Transverse colon (tissue), 4 donors: ENCODE measurements around the gene WDR75.

Experiments used
- CTCF ChIP-seq, 5 experiments: fragments of 200-600 bp in 3 of 5; fragments of 450-650 bp in 2 of 5; sonication (generic) in 3 of 5; IDR thresholded peaks; 1 replicate in 2 of 5; 2 replicates in 3 of 5; pipeline ENCODE4 v1.5.1; 2016 to 2017; ENCODE audit warnings: antibody characterized with exemption in 5 of 5, inconsistent platforms in 3 of 5, mild to moderate bottlenecking in 2 of 5, moderate library complexity in 1 of 5
- EP300 ChIP-seq: sonication (generic); formaldehyde crosslinking; IDR thresholded peaks from one replicate; pipeline ENCODE4 v1.6.1; 2017; ENCODE audit warnings: antibody characterized with exemption, low read depth
- POLR2AphosphoS5 ChIP-seq, 3 donors: sonication (generic); formaldehyde crosslinking; IDR thresholded peaks; one replicate each; pipeline ENCODE4 v1.6.1; 2016; ENCODE audit warnings: antibody characterized with exemption in 3 of 3

GRCh38 chr2:189407281-189408209 lies 33.7 kb upstream of the WDR75 start:
- TF ChIP-seq EP300 = no peak
- TF ChIP-seq POLR2AphosphoS5 (IDR thresholded peaks at IDR 0.05) = peak in 1 of 3 donors; percentile 14
- no peak for TF ChIP-seq CTCF (IDR thresholded peaks at IDR 0.05)
